PC-3 (cell line): ENCODE measurements around the gene TMEM170B. TPM values are rescaled to one million over a fixed set of nuclear protein-coding genes. Genes with fewer than 3 reads are reported as not detected.
A peak's percentile ranks its signal among the peaks of the same experiment; 100 is the strongest.

ENCODE experiments used
- ATAC-seq: fragments of 200-7000 bp; cut with Tn5 transposase; 2 replicates; pipeline ENCODE4 v1.9.1; 2020; ENCODE audit warnings: mild to moderate bottlenecking, moderate library complexity
- BruUV-seq: library from RNA; stranded (reverse); fragments of 400-500 nt; replicated peaks from 2 replicates; lab custom pipeline; 2021; lab: Mats Ljungman, UMichigan
- CTCF ChIA-PET: fragments of 300-600 bp; sonication (Branson Sonifier 250); formaldehyde crosslinking; loops from one replicate; lab custom pipeline; 2022; ENCODE audit warnings: antibody characterized with exemption; lab: Charles Lee
- POLR2A ChIA-PET: fragments of 300-600 bp; sonication (Branson Sonifier 250); formaldehyde crosslinking; loops from one replicate; lab custom pipeline; 2022; ENCODE audit warnings: antibody characterized with exemption; ENCODE audit not compliant: unreplicated experiment; lab: Charles Lee
- DNase-seq: peaks from one replicate; pipeline ENCODE4 v3.0.0-alpha.2; 2015
- H2AFZ ChIP-seq: fragments of 300-600 bp; sonication (generic); 2 replicates; pipeline ENCODE4 v1.6.0; 2016; ENCODE audit warnings: antibody characterized with exemption, low read length
- H3F3A ChIP-seq: fragments of 300-600 bp; sonication (generic); one replicate; pipeline ENCODE4 v1.6.0; 2017; ENCODE audit warnings: antibody characterized with exemption, low read length, control low read depth, mild to moderate bottlenecking; ENCODE audit not compliant: unreplicated experiment
- H3K27ac ChIP-seq: fragments of 300-600 bp; sonication (generic); 2 replicates; pipeline ENCODE4 v1.5.1; 2016; ENCODE audit warnings: mild to moderate bottlenecking, low read length
- H3K27me3 ChIP-seq: fragments of 300-600 bp; sonication (generic); 2 replicates; pipeline ENCODE4 v1.6.1; 2016; ENCODE audit warnings: low read length, mixed read lengths
- H3K36me3 ChIP-seq: fragments of 300-600 bp; sonication (generic); 2 replicates; pipeline ENCODE4 v1.6.1; 2016; ENCODE audit warnings: low read depth, mixed run types, low read length, mixed read lengths
- H3K4me1 ChIP-seq: fragments of 300-600 bp; sonication (generic); 2 replicates; pipeline ENCODE4 v1.5.1; 2016; ENCODE audit warnings: low read length; ENCODE audit not compliant: insufficient read depth
- H3K4me2 ChIP-seq: fragments of 300-600 bp; sonication (generic); 2 replicates; pipeline ENCODE4 v1.6.0; 2016; ENCODE audit warnings: low read length
- H3K4me3 ChIP-seq: fragments of 300-600 bp; sonication (generic); 2 replicates; pipeline ENCODE4 v1.5.1; 2016; ENCODE audit warnings: mild to moderate bottlenecking, low read length, mixed read lengths
- H3K79me2 ChIP-seq: fragments of 300-600 bp; sonication (generic); 2 replicates; pipeline ENCODE4 v1.6.1; 2017; ENCODE audit warnings: low read length, mixed read lengths
- H3K9ac ChIP-seq: fragments of 300-600 bp; sonication (generic); 2 replicates; pipeline ENCODE4 v1.6.0; 2016; ENCODE audit warnings: mild to moderate bottlenecking, low read length
- H3K9me2 ChIP-seq: fragments of 300-600 bp; sonication (generic); replicated peaks from 2 replicates; pipeline ENCODE4 v1.6.1; 2016; ENCODE audit warnings: mixed run types, low read length, mixed read lengths
- H3K9me3 ChIP-seq: fragments of 300-600 bp; sonication (generic); 2 replicates; pipeline ENCODE4 v1.6.1; 2016; ENCODE audit warnings: low read length, mixed read lengths
- H4K20me1 ChIP-seq: fragments of 300-600 bp; sonication (generic); 2 replicates; pipeline ENCODE4 v1.6.1; 2016; ENCODE audit warnings: low read length, mixed read lengths
- EZH2 ChIP-seq: fragments of 300-600 bp; sonication (generic); IDR thresholded peaks from one replicate; pipeline ENCODE4 v1.6.1; 2017; ENCODE audit warnings: antibody characterized with exemption, mild to moderate bottlenecking, low read length; ENCODE audit not compliant: unreplicated experiment
- EZH2phosphoT487 ChIP-seq: fragments of 300-600 bp; sonication (generic); IDR thresholded peaks from 2 replicates; pipeline ENCODE4 v1.6.1; 2018; ENCODE audit warnings: mild to moderate bottlenecking, antibody characterized with exemption, low read length, borderline replicate concordance
- intact Hi-C: fragments of 100-400 bp; cut with micrococcal nuclease; formaldehyde crosslinking; loops from 2 replicates; pipeline ENCODE4 v1.9.0; 2023
- total RNA-seq: library from RNA; depleted of rRNA; stranded (reverse); fragments of >200 nt; gene quantifications from 2 replicates; pipeline ENCODE4 v1.2.3, GENCODE V29; 2014
- TF ChIP-seq, protein P1 (sequence below): fragments of 300-600 bp; sonication (generic); conservative IDR thresholded peaks from 2 replicates; pipeline ENCODE4 v1.5.1; 2017; ENCODE audit warnings: antibody characterized with exemption, low read depth, mild to moderate bottlenecking, low read length

TMEM170B gene
- total RNA-seq, 1 experiment from 2014 or later: 0.66 TPM

DNA sequence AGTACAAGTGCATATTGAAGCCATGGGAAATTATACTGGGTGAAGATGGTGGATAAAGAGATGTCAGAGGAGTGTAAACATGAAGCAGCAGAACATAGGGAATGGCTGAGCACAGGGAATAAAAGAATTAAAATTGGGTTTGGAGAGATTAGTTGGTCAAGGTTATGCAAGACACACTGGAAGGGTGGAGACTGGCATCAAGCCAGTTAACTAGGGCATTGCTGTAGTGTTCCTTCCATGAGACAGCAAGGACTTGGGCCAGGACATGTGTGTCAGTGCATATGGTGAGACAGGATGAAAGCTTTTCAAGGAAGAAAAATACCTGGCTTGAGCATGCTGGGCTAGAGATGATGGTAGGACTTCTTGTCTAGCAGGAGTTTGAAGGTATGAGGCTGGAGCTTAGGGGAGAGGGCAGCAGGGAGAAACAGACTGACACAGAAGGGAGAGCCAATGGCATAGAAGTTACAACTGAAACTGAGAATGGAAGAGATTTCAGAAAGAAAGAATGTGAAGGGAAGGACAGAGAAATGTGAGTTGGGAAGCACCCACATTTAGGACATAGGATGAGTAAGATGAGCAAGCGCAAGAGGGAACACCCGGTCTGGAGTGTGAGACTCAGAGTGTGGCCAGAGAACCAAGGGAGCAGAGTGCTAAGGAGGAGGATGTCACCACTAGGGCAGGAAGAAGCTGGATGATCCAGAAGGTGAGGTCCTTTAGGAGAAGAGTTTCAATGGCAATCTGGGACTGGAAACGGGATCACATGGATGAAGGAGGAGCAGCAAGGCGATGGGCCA, 14.5 kb upstream of the TMEM170B start:
- BruUV-seq: no TSS peak
- Histone ChIP-seq H3F3A (no peaks in the 10 kb centered on the region), H2AFZ (no peak overlapping the region), H3K4me2 (no peak overlapping the region), H3K9ac (no peak overlapping the region), H3K4me1 (peaks cover 7% of the 10 kb centered on the region; the same call in 1 of the 2 replicates), H3K9me3 (peaks cover 5% of the 10 kb centered on the region), H3K9me2 (no peaks in the 10 kb centered on the region), H3K79me2 (no peaks in the 10 kb centered on the region), H3K27ac (no peak overlapping the region), H4K20me1 (no peaks in the 10 kb centered on the region), H3K36me3 (no peaks in the 10 kb centered on the region), H3K4me3 (no peak overlapping the region), H3K27me3 (no peaks in the 10 kb centered on the region)
- TF ChIP-seq EZH2phosphoT487: no peak
- TF ChIP-seq EZH2: no peak
- TF ChIP-seq, protein P1, sequence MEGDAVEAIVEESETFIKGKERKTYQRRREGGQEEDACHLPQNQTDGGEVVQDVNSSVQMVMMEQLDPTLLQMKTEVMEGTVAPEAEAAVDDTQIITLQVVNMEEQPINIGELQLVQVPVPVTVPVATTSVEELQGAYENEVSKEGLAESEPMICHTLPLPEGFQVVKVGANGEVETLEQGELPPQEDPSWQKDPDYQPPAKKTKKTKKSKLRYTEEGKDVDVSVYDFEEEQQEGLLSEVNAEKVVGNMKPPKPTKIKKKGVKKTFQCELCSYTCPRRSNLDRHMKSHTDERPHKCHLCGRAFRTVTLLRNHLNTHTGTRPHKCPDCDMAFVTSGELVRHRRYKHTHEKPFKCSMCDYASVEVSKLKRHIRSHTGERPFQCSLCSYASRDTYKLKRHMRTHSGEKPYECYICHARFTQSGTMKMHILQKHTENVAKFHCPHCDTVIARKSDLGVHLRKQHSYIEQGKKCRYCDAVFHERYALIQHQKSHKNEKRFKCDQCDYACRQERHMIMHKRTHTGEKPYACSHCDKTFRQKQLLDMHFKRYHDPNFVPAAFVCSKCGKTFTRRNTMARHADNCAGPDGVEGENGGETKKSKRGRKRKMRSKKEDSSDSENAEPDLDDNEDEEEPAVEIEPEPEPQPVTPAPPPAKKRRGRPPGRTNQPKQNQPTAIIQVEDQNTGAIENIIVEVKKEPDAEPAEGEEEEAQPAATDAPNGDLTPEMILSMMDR: no peak
- CTCF ChIA-PET: no interaction called here
- no peak for DNase-seq
- no peak for ATAC-seq
- POLR2A ChIA-PET: no interaction called here
- intact Hi-C loops: no loop called here

GRCh38 chr6:11525468-11526155, 11.9 kb upstream of the TMEM170B start:
- no TSS peak for BruUV-seq
- H3K9me2 ChIP-seq: no peaks in the 10 kb centered on the region
- intact Hi-C loops: no loop called here

More at GRCh38 chr6:11525468-11526155, 11.9 kb upstream of the TMEM170B start:
- peaks cover 7% of the 10 kb centered on the region; the same call in 1 of the 2 replicates for H3K4me1 ChIP-seq
- TF ChIP-seq EZH2phosphoT487 (no peak), EZH2 (no peak)
- TF ChIP-seq, protein P1: no peak
- ChIA-PET CTCF (no interaction called here), POLR2A (no interaction called here)
- H3F3A ChIP-seq: no peaks in the 10 kb centered on the region
- no peaks in the 10 kb centered on the region for H4K20me1 ChIP-seq
- no peak for ATAC-seq
- no peaks in the 10 kb centered on the region for H3K79me2 ChIP-seq
- no peaks in the 10 kb centered on the region for H3K36me3 ChIP-seq
- H2AFZ ChIP-seq: no peak overlapping the region
- H3K27me3 ChIP-seq: no peaks in the 10 kb centered on the region
- no peak overlapping the region for H3K9ac ChIP-seq
- no peak overlapping the region for H3K4me2 ChIP-seq
- no peak overlapping the region for H3K4me3 ChIP-seq
- H3K9me3 ChIP-seq: no peaks in the 10 kb centered on the region
- no peak overlapping the region for H3K27ac ChIP-seq
- peak; percentile 19 for DNase-seq
